IPS-18a (cell line): Measurements from ENCODE around the gene COG3.

Experiments
- H3K27ac ChIP-seq: one replicate; pipeline ENCODE4 v1.5.1; 2013; ENCODE audit warnings: low read length
- H3K27me3 ChIP-seq: one replicate; pipeline ENCODE4 v1.6.1; 2013; ENCODE audit warnings: mild to moderate bottlenecking, low read length; ENCODE audit not compliant: control insufficient read depth, insufficient read depth
- H3K36me3 ChIP-seq: one replicate; pipeline ENCODE4 v1.6.1; 2013; ENCODE audit warnings: low read depth, low read length; ENCODE audit not compliant: control insufficient read depth
- H3K4me1 ChIP-seq: one replicate; pipeline ENCODE4 v1.6.1; 2013; ENCODE audit warnings: low read depth, low read length; ENCODE audit not compliant: control insufficient read depth
- H3K4me3 ChIP-seq: one replicate; pipeline ENCODE4 v1.5.1; 2013; ENCODE audit warnings: low read length
- H3K9ac ChIP-seq: one replicate; pipeline ENCODE4 v1.6.1; 2013; ENCODE audit warnings: mild to moderate bottlenecking, low read length, moderate library complexity
- H3K9me3 ChIP-seq: one replicate; pipeline ENCODE4 v1.6.1; 2013; ENCODE audit warnings: low read depth, low read length; ENCODE audit not compliant: control insufficient read depth

Gene COG3

DNA sequence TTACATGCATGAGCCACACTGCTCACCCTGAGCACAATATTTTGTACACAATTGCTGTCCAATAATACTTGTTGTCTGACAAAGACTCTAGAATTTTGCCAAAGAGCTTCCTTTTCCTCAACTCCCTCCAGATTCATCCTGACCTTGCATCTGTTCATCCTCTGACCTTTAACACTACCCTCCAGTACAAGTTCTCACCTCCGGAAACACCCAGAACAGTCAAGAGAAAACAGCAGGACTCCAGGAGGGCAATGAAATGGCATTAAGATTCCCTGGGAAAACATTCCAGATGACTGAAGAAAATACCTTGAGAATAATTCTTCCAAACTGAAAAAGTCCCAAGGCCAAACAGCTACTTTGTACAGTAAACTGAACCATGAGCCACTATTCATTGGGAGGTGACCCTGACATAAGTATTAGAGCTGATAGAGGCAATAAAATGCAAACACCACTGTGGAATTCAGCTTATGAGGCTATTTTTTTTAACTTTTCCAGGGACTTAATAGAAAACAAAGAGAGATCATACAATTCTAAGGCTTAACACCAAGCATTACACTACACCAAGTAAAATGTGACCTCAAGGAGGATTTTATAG lies 15.7 kb upstream of the COG3 start:
- H3K4me3 ChIP-seq, result no peak overlapping the region
- no peak overlapping the region for H3K27ac ChIP-seq
- H3K9me3 ChIP-seq, result no peaks in the 10 kb centered on the region
- H3K36me3 ChIP-seq, result no peaks in the 10 kb centered on the region
- no peak overlapping the region for H3K9ac ChIP-seq
- no peaks in the 10 kb centered on the region for H3K4me1 ChIP-seq
- no peaks in the 10 kb centered on the region for H3K27me3 ChIP-seq

DNA sequence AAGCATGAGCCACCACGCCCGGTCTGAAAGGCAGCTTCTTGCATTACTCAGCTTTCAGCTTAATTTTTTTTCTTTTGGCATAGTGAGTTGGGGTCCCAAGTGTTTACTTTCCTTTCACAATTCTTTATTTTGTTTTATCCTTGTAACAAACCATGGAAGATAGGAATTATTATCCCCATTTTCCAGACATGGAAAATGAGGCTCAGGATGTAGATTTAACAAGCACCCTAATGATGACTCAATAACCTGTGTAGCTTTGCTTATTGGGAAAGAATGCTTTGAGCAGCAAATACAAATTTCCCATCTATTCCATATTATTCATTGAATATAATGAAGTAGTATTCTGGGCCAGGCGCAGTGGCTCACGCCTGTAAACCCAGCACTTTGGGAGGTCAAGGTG lies 13.5 kb upstream of the COG3 start:
- no peaks in the 10 kb centered on the region for H3K9me3 ChIP-seq
- no peaks in the 10 kb centered on the region for H3K27me3 ChIP-seq
- no peak overlapping the region for H3K4me3 ChIP-seq
- no peak overlapping the region for H3K9ac ChIP-seq
- H3K4me1 ChIP-seq, result no peaks in the 10 kb centered on the region
- H3K36me3 ChIP-seq, result no peaks in the 10 kb centered on the region
- H3K27ac ChIP-seq, result no peak overlapping the region

DNA sequence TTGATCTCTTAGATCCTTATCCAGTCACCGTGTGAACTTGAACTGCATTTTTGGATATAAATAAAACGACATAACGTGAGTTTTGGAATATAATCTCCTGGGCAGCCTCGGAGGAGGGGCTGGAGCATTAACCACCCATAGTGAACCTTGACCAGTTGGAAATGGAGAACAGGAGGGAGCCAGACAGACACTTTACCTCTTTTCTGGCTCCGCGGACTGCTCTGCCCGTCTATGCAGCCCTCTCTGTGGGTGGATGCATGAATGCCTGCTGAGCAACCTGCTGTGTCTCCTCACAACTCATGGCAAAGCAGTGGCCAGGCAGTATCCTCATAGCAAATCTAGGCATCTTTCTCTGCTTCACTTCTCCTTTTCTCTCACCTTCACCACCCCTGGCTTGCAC lies 10.5 kb upstream of the COG3 start:
- Histone ChIP-seq H3K9ac (no peak overlapping the region), H3K4me1 (no peaks in the 10 kb centered on the region), H3K36me3 (no peaks in the 10 kb centered on the region), H3K27me3 (no peaks in the 10 kb centered on the region), H3K9me3 (no peaks in the 10 kb centered on the region), H3K27ac (no peak overlapping the region), H3K4me3 (no peak overlapping the region)

DNA sequence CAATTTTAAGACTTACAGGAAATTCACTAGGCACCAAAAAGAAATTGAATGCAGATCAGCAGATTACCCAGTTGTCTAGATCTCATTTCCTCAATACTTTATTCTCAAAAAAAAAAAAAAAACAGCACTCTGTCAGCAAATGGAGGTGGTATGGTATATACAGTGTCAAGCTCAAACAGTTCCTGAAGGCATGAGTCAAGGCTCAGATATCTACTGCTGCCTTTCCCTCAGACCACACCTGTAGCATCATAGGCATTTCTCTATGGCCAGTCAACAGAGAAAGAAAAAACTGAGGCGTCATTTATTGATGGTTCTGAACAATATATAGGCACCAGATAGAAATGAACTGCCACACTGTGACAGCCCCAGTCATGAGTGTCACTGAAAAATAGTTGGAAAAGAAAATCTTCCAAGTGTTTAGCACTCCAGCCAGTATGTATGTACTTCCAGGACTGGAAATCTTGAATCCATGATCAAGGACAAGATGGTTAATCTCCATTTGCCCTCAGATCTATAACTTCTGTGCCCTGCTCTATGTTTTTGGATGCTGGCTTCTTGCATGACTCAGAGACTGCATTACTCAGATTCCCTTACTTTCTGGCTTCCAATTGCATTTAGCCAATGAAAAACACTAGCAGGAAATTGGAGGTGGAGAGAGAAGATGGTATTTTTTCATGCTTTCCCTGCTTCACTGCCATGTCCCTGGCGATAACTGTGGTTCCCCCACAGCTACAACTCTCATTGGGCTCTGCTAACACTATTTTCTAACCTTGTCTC lies 8.4 kb upstream of the COG3 start:
- H3K27ac ChIP-seq, result no peak overlapping the region
- no peaks in the 10 kb centered on the region for H3K4me1 ChIP-seq
- no peaks in the 10 kb centered on the region for H3K9me3 ChIP-seq
- H3K27me3 ChIP-seq, result peaks cover 8% of the 10 kb centered on the region
- H3K4me3 ChIP-seq, result no peak overlapping the region
- H3K36me3 ChIP-seq, result no peaks in the 10 kb centered on the region
- H3K9ac ChIP-seq, result no peak overlapping the region

DNA sequence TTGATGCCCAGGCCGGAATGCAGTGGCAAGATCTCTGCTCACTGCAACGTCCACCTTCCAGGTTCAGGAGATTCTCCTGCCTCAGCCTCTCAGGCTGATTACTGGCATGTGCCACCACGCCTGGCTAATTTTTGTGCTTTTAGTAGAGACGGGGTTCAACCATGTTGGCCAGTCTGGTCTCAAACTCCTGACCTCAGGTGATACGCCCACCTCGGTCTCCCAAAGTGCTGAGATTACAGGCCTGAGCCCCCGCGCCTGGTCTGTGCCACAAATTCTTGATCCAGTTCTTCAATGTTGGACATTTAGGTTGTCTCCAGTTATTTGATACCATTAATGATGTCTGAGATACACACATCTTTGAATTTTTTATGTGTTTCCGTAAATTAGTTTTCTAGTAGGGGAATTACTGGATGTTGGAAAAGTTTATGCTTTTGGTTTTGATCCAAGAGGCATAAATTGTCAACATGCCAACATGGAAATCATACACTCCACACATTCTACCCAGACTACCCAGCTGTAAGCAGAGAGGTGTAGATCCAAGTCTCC lies 525 bp upstream of the COG3 start:
- peaks cover 6% of the 10 kb centered on the region for H3K4me1 ChIP-seq
- peak overlapping the region; percentile 81 for H3K9ac ChIP-seq
- H3K9me3 ChIP-seq, result no peaks in the 10 kb centered on the region
- H3K4me3 ChIP-seq, result peak overlapping the region; percentile 79
- no peaks in the 10 kb centered on the region for H3K36me3 ChIP-seq
- H3K27ac ChIP-seq, result no peak overlapping the region
- H3K27me3 ChIP-seq, result peaks cover 16% of the 10 kb centered on the region

DNA sequence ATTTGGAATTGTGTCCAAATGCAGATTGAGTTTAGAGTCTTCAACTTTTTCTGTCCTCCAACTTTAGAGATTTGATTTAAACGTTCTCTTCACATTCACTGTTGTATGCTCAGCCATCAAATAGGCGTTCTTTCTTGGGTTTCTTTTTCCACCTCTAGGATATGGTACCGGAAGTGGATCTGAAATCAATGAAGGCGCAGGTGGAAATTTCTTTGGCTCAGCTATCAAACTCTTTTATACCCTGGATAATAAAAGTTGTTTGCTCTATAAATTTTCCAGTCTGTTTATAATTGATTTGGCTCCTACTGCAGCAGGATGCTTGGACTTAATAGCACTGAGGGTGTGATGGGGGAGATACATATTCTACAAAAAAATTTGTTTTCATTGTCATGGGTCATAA lies 1.6 kb downstream of the COG3 start:
- Histone ChIP-seq H3K4me1 (peaks cover 6% of the 10 kb centered on the region), H3K27ac (no peak overlapping the region), H3K36me3 (no peaks in the 10 kb centered on the region), H3K9me3 (no peaks in the 10 kb centered on the region), H3K9ac (no peak overlapping the region), H3K27me3 (peaks cover 8% of the 10 kb centered on the region), H3K4me3 (no peak overlapping the region)

DNA sequence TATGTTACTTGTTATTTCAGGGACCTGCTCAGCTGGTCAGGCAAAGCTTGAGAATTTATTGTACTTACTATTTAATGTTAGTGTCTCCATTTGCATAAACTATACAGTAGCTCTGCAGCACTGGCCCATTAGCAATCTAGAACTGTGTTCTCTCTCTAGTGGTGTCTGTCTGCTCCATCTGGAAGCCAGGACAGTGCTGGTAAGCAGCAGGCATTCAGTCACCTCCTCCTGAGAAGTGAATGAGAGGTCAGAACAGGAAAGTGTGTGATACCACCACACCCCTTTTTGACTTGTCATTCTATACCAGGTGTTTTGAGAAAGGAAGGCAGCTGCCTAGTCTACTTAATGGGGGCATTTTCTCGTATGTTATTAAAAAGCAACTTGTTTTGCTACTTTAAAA lies 3.9 kb downstream of the COG3 start:
- no peaks in the 10 kb centered on the region for H3K27me3 ChIP-seq
- no peak overlapping the region for H3K9ac ChIP-seq
- no peak overlapping the region for H3K27ac ChIP-seq
- H3K36me3 ChIP-seq, result no peaks in the 10 kb centered on the region
- peaks cover 6% of the 10 kb centered on the region for H3K4me1 ChIP-seq
- no peak overlapping the region for H3K4me3 ChIP-seq
- H3K9me3 ChIP-seq, result no peaks in the 10 kb centered on the region

DNA sequence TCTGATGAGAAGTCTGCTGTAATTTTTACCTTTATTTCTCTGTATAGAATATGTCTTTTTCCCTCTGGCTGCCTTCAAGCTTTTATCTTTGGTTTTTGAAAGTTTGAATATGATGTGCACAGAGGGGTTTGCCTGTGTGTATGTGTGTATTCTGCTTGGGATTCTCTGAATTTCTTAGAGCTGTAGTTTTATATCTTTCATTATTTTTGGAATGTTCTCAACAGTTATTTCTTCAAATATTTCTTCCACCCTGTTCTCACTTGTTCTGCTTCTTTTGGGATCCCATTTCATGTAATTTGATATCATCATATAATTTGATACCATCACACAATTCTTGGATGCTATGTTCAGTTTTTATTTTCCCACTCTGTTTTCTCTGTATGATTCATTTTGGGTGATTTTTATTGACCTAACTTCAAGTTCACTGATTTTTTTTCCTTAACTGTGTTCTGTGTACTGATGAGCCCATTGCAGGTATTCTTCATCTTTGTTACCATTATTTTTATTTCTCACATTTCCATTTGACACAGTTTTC lies 7.5 kb downstream of the COG3 start:
- peaks cover 3% of the 10 kb centered on the region for H3K4me1 ChIP-seq
- no peak overlapping the region for H3K27ac ChIP-seq
- H3K36me3 ChIP-seq, result peaks cover 3% of the 10 kb centered on the region
- H3K27me3 ChIP-seq, result no peaks in the 10 kb centered on the region
- H3K4me3 ChIP-seq, result no peak overlapping the region
- no peak overlapping the region for H3K9ac ChIP-seq
- no peaks in the 10 kb centered on the region for H3K9me3 ChIP-seq

DNA sequence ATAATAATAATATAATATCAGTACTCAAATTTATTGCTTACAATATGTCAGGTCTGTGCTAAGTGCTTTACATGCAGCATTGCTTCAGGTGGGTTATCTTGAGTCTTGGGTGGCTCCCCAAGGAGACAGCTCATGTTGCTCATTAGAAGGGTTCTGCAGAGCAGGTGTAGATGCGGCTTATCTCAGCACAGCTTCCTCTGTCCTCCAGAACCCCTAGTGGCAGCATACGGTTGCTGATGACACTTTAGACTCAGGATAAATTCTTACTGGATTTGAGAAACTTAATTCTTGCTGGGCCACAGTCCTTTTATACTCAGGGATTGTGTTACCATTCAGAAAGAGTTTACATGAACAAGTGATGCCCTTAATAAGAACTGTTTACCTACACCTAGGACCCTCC lies 8.9 kb downstream of the COG3 start:
- Histone ChIP-seq H3K4me1 (no peaks in the 10 kb centered on the region), H3K9ac (no peak overlapping the region), H3K4me3 (no peak overlapping the region), H3K9me3 (no peaks in the 10 kb centered on the region), H3K27ac (no peak overlapping the region), H3K36me3 (peaks cover 3% of the 10 kb centered on the region), H3K27me3 (no peaks in the 10 kb centered on the region)

DNA sequence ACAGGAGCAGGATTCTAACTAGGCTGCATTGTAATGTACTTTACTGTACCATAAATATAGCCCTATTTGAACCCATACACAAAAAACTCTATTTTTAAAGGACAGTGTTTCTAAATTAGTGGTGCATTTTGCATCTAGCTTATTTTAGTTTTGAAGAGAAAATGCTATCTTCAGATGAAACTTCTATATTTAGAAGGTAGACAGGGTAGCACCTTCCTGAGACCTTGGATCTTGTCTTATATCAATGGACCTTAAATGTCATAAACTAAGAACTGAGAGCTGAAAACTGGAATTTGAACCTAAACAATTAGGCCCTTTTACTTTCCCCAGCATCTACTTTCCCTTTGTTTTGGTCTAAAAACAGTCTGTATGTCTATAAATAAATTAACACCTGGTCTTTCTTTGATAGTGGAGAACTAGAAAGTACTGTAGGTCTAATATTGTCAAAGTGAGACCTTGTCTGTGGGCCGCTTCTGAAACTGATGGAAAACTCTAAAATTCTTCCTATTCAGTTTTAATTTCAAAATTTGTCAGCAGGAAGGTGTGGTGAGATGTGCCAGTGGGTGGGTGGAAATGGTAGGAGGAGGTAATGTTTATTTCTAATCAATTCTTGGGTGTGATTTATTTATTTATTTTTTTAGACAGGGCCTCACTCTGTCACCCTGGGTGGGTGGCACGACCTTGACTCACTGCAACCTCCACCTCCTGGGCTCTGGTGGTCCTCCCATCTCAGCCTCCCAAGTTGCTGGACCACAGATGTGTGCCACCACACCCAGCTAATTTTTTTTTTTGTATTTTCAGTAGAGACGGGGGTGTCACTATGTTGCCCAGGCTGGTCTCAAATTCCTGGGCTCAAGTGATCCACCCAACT lies 10.1 kb downstream of the COG3 start:
- Histone ChIP-seq H3K36me3 (peaks cover 3% of the 10 kb centered on the region), H3K4me3 (no peak overlapping the region), H3K9ac (no peak overlapping the region), H3K27me3 (no peaks in the 10 kb centered on the region), H3K9me3 (no peaks in the 10 kb centered on the region), H3K4me1 (no peaks in the 10 kb centered on the region), H3K27ac (no peak overlapping the region)

DNA sequence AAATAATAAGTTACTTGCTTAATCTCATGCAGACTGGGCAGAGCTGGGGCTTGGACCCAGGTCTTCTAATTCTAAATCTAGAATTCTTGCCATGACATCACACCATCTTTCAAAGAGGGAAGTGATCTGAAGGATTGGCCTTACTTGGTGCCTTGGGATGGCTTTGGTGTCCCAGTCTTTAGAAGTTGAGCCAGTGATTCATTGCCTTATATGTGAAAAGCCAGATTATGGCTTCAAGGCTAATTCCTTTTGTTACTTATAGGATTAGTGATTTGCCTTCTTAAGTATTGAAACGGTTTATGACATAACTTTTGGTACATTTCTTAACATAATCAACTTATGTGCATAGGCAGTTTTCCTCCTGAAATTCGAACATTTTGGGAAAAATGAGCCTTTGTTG lies 14.9 kb downstream of the COG3 start:
- H3K9ac ChIP-seq, result no peak overlapping the region
- no peak overlapping the region for H3K4me3 ChIP-seq
- H3K9me3 ChIP-seq, result no peaks in the 10 kb centered on the region
- peaks cover 16% of the 10 kb centered on the region for H3K36me3 ChIP-seq
- H3K27me3 ChIP-seq, result no peaks in the 10 kb centered on the region
- H3K27ac ChIP-seq, result no peak overlapping the region
- no peaks in the 10 kb centered on the region for H3K4me1 ChIP-seq
